Nephron (organoid): ENCODE measurements around the gene SYNJ2BP.

Experiments used
- H3K27ac Mint-ChIP-seq, 3 experiments: 2 replicates each; pipeline ENCODE4 v1.8.0; 2020; ENCODE audit warnings: mixed read lengths in 3 of 3, mild to moderate bottlenecking in 2 of 3, moderate library complexity in 1 of 3
- H3K27me3 Mint-ChIP-seq: 2 replicates; pipeline ENCODE4 v1.8.0; 2021; ENCODE audit warnings: low read depth, mild to moderate bottlenecking, moderate library complexity, mixed read lengths
- H3K36me3 Mint-ChIP-seq: 2 replicates; pipeline ENCODE4 v1.8.0; 2020; ENCODE audit warnings: low read depth, mixed read lengths
- H3K4me1 Mint-ChIP-seq: 2 replicates; pipeline ENCODE4 v1.8.0; 2020; ENCODE audit warnings: mixed read lengths
- H3K4me3 Mint-ChIP-seq, 3 experiments: 2 replicates each; pipeline ENCODE4 v1.8.0; 2020; ENCODE audit warnings: mild to moderate bottlenecking in 3 of 3, mixed read lengths in 3 of 3, moderate library complexity in 2 of 3
- H3K9me3 Mint-ChIP-seq: 2 replicates; pipeline ENCODE4 v1.8.0; 2020; ENCODE audit warnings: mixed read lengths
- TF ChIP-seq, protein P1 (sequence below), 3 experiments: fragments of 200-600 bp; sonication (generic); IDR thresholded peaks; one replicate each; pipeline ENCODE4 v1.5.0; 2021; ENCODE audit warnings: antibody characterized with exemption in 3 of 3; ENCODE audit not compliant: unreplicated experiment in 3 of 3

SYNJ2BP gene

DNA sequence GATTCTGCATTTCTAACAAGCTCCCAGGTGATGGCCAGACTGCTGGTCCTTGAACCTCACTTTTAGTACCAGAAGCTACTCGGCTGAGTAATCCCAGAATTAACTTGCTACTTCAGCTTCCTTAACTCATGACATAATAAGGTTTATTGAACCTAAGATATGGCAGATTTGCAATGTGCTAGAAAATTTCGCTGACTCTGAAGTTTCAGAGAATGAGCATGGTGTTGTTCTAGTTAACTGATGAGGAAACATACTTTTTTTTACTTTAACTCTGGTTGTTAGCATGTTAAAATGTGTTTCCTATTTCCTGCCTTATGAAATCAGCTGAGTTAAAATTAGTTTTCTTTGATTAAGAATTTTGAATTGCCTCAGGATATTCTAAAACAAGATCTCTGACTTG is 34.4 kb downstream of the SYNJ2BP start:
- H3K27ac Mint-ChIP-seq = no peak overlapping the region
- peaks cover 4% of the 10 kb centered on the region for H3K4me1 Mint-ChIP-seq
- H3K36me3 Mint-ChIP-seq = peaks cover 20% of the 10 kb centered on the region
- TF ChIP-seq, protein P1, sequence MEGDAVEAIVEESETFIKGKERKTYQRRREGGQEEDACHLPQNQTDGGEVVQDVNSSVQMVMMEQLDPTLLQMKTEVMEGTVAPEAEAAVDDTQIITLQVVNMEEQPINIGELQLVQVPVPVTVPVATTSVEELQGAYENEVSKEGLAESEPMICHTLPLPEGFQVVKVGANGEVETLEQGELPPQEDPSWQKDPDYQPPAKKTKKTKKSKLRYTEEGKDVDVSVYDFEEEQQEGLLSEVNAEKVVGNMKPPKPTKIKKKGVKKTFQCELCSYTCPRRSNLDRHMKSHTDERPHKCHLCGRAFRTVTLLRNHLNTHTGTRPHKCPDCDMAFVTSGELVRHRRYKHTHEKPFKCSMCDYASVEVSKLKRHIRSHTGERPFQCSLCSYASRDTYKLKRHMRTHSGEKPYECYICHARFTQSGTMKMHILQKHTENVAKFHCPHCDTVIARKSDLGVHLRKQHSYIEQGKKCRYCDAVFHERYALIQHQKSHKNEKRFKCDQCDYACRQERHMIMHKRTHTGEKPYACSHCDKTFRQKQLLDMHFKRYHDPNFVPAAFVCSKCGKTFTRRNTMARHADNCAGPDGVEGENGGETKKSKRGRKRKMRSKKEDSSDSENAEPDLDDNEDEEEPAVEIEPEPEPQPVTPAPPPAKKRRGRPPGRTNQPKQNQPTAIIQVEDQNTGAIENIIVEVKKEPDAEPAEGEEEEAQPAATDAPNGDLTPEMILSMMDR (IDR thresholded peaks at IDR 0.05; ENCODE audit: unreplicated experiment in 3 of 3) = no peak
- no peaks in the 10 kb centered on the region for H3K27me3 Mint-ChIP-seq
- H3K9me3 Mint-ChIP-seq = no peaks in the 10 kb centered on the region
- H3K4me3 Mint-ChIP-seq = no peak overlapping the region

DNA sequence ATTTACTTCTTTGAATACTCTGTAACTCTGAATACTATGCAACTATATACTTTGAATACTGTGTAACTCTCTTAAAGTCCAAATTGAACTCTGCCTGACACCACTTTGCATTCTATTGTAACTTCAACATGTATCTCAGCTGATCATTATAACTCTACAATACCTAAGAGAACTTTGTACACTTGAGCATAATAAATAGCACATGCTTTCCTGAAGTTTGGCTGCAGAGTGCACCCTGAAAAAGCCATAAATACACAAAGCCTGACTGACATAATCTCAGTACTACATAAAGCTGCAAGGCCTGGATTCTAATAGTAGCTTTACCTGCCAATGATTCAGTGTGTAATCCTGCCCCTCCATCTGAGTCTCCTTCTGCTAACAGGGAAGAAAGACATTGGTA is 36.1 kb downstream of the SYNJ2BP start:
- TF ChIP-seq, protein P1 (IDR thresholded peaks at IDR 0.05; ENCODE audit: unreplicated experiment in 3 of 3) = no peak
- Mint-ChIP-seq H3K27me3 (no peaks in the 10 kb centered on the region), H3K9me3 (no peaks in the 10 kb centered on the region), H3K36me3 (peaks cover 12% of the 10 kb centered on the region), H3K4me1 (peaks cover under 1% of the 10 kb centered on the region), H3K27ac (no peak overlapping the region), H3K4me3 (no peak overlapping the region)

DNA sequence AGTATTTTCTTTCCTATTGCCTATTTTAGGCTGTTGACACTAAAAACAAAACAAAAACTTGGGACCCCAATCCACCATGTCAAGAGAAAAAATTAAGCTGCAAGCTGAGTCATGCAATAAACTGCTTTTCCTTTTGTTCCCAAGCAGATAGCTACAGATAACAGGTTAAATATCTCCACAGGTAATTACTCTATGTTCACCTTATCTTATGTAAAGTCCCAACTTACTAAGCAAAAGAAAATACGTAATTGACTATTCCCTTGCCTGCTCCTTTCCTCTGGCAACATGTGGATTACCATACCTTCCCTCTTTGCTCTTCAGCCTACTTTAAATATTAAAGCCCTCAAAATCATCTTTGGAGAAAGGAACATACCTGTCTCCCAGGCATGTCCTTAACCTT is 38.2 kb downstream of the SYNJ2BP start:
- Mint-ChIP-seq H3K27ac (no peak overlapping the region), H3K27me3 (no peaks in the 10 kb centered on the region), H3K4me3 (no peak overlapping the region), H3K9me3 (no peaks in the 10 kb centered on the region), H3K36me3 (peaks cover 7% of the 10 kb centered on the region), H3K4me1 (no peaks in the 10 kb centered on the region)
- TF ChIP-seq, protein P1 (IDR thresholded peaks at IDR 0.05; ENCODE audit: unreplicated experiment in 3 of 3) = no peak
